Choroid plexus epithelial cell (primary cell): ENCODE data around the gene C1orf21.
A peak's percentile ranks its signal among the peaks of the same experiment; 100 is the strongest.

Source experiments
- DNase-seq: peaks from one replicate; pipeline ENCODE4 v3.0.0-alpha.2; 2010; ENCODE audit warnings: low read depth
- H3K4me3 ChIP-seq: 2 replicates; pipeline ENCODE4 v1.5.1; 2011; ENCODE audit warnings: low read depth, mild to moderate bottlenecking, control low read depth, low read length, moderate library complexity
- TF ChIP-seq, protein P1 (sequence below): conservative IDR thresholded peaks from 2 replicates; pipeline ENCODE4 v1.5.1; 2011; ENCODE audit warnings: low read depth, mild to moderate bottlenecking, control low read depth, inconsistent platforms, low read length, moderate library complexity

C1orf21 gene

GRCh38 chr1:184356891-184357290 is 29.9 kb upstream of the C1orf21 start:
- no peak overlapping the region for H3K4me3 ChIP-seq
- TF ChIP-seq, protein P1, sequence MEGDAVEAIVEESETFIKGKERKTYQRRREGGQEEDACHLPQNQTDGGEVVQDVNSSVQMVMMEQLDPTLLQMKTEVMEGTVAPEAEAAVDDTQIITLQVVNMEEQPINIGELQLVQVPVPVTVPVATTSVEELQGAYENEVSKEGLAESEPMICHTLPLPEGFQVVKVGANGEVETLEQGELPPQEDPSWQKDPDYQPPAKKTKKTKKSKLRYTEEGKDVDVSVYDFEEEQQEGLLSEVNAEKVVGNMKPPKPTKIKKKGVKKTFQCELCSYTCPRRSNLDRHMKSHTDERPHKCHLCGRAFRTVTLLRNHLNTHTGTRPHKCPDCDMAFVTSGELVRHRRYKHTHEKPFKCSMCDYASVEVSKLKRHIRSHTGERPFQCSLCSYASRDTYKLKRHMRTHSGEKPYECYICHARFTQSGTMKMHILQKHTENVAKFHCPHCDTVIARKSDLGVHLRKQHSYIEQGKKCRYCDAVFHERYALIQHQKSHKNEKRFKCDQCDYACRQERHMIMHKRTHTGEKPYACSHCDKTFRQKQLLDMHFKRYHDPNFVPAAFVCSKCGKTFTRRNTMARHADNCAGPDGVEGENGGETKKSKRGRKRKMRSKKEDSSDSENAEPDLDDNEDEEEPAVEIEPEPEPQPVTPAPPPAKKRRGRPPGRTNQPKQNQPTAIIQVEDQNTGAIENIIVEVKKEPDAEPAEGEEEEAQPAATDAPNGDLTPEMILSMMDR: no peak
- no peak for DNase-seq

GRCh38 chr1:184358256-184358655 is 28.6 kb upstream of the C1orf21 start:
- DNase-seq: no peak
- TF ChIP-seq, protein P1: no peak
- no peak overlapping the region for H3K4me3 ChIP-seq

DNA sequence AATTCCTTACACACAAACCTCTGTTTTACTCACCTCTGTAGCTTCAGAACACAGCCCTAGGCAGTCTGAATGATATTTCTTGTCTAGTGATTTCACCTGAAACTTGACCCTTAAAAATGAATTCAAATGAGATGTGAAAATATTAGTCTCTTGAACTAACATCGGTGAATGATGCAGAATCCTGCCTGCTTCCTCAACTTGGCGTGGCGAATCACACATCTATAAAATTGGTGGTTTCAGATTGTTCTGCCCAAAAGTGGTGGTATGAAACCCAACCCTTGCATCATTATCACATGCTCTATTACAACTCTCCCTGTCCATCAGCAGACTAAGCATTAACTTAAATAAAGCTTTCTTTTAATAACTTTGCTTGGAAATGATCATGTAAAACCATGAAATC is 26.9 kb upstream of the C1orf21 start:
- H3K4me3 ChIP-seq: no peak overlapping the region
- no peak for DNase-seq
- TF ChIP-seq, protein P1: no peak

DNA sequence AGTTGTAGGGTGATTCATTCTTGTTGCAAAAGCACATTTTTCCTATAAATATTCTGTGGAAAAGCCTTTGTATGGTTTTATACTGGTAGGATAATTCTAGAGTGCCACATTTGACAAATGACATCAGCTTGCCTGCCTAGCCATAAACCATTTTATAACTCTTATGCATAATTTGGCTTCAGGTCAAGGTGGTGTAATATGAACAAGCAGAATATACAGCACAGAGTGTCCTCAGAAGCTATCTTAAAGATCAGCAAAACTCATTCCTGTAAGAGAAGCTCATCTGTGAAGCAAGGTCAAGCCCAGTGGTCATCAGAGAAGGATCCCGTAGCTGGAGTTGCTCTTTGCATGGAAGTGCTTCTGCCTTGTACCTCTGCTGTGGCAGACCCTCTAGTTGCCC is 24.0 kb upstream of the C1orf21 start:
- DNase-seq: peak; percentile 39
- no peak overlapping the region for H3K4me3 ChIP-seq

GRCh38 chr1:184365699-184366098 is 21.1 kb upstream of the C1orf21 start:
- no peak overlapping the region for H3K4me3 ChIP-seq
- DNase-seq: no peak
- TF ChIP-seq, protein P1: no peak

More for the DNA sequence above, 24.0 kb upstream of the C1orf21 start:
- TF ChIP-seq, protein P1: no peak

GRCh38 chr1:184366997-184367396 is 19.8 kb upstream of the C1orf21 start:
- DNase-seq: peak; percentile 47
- H3K4me3 ChIP-seq: no peak overlapping the region
- TF ChIP-seq, protein P1: no peak

DNA sequence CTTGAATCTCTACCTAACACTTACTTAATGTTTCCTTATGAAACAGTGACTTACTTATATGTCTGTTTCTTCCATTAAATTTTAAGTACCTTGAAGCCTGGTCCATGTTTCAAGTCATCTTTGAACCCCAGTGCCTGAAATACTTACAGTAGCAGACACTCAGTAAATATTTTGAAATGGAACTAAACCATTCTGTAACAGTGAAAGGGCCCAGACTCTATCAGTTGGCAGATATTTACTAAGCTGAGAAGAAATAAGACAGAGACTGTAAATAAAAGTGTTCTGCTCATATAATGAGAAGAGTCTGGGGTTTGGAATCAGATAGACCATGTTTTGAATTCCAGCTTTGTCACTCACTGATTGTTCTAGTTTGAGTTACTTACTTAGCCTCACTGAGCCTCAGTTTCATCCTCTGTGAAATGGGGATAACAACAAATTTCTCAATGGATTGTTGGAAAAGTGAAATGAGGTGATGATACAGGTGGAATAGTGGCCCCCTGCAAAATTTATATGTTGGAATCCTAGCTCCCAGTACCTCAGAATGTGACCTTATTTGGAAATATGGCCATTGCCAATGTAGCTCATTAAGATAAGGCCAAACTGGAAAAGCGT is 19.3 kb upstream of the C1orf21 start:
- no peak for DNase-seq
- TF ChIP-seq, protein P1: no peak
- no peak overlapping the region for H3K4me3 ChIP-seq
